Neural progenitor cell (in vitro differentiated cells): ENCODE measurements around the gene SLAMF9. TPM values are rescaled to one million over a fixed set of nuclear protein-coding genes. Genes with fewer than 3 reads are reported as not detected.

Experiments
- DNase-seq: peaks from one replicate; pipeline ENCODE4 v3.0.0-alpha.2; 2016; ENCODE audit warnings: low spot score
- H2AFZ ChIP-seq: fragments of 200-600 bp; sonication (generic); replicated peaks from 2 replicates; pipeline ENCODE4 v1.6.1; 2016; ENCODE audit warnings: antibody characterized with exemption
- H3F3A ChIP-seq: fragments of 200-600 bp; sonication (generic); 2 replicates; pipeline ENCODE4 v1.6.1; 2016; ENCODE audit warnings: antibody characterized with exemption, low read depth
- H3K27ac ChIP-seq: fragments of 200-600 bp; sonication (generic); 2 replicates; pipeline ENCODE4 v1.5.1; 2016; ENCODE audit warnings: mild to moderate bottlenecking
- H3K27me3 ChIP-seq: fragments of 200-600 bp; sonication (generic); 2 replicates; pipeline ENCODE4 v1.6.1; 2016; ENCODE audit warnings: mild to moderate bottlenecking, moderate library complexity
- H3K36me3 ChIP-seq: fragments of 200-600 bp; sonication (generic); 2 replicates; pipeline ENCODE4 v1.5.1; 2016
- H3K4me1 ChIP-seq: fragments of 200-600 bp; sonication (generic); 2 replicates; pipeline ENCODE4 v1.6.1; 2016; ENCODE audit warnings: mixed run types
- H3K4me2 ChIP-seq: fragments of 200-600 bp; sonication (generic); 2 replicates; pipeline ENCODE4 v1.6.1; 2016
- H3K4me3 ChIP-seq: fragments of 200-600 bp; sonication (generic); 2 replicates; pipeline ENCODE4 v1.5.1; 2016
- H3K79me2 ChIP-seq: fragments of 200-600 bp; sonication (generic); 2 replicates; pipeline ENCODE4 v1.6.1; 2016; ENCODE audit warnings: low read depth
- H3K9ac ChIP-seq: fragments of 200-600 bp; sonication (generic); 2 replicates; pipeline ENCODE4 v1.6.1; 2016
- H3K9me3 ChIP-seq: fragments of 200-600 bp; sonication (generic); 2 replicates; pipeline ENCODE4 v1.5.1; 2016; ENCODE audit warnings: low read depth
- H4K20me1 ChIP-seq: fragments of 200-600 bp; sonication (generic); 2 replicates; pipeline ENCODE4 v1.6.1; 2016; ENCODE audit warnings: low read depth
- H3K27ac Mint-ChIP-seq: 3 replicates; pipeline ENCODE4 v1.8.0; 2021; ENCODE audit warnings: mixed read lengths
- H3K27me3 Mint-ChIP-seq: 2 replicates; pipeline ENCODE4 v1.8.0; 2022; ENCODE audit warnings: low read depth, mild to moderate bottlenecking, inconsistent platforms, moderate library complexity, mixed read lengths; ENCODE audit not compliant: insufficient read depth
- H3K36me3 Mint-ChIP-seq: 3 replicates; pipeline ENCODE4 v1.8.0; 2021; ENCODE audit warnings: mixed read lengths
- H3K4me1 Mint-ChIP-seq: 3 replicates; pipeline ENCODE4 v1.8.0; 2021; ENCODE audit warnings: mixed read lengths
- H3K4me3 Mint-ChIP-seq: 3 replicates; pipeline ENCODE4 v1.8.0; 2021; ENCODE audit warnings: mild to moderate bottlenecking, moderate library complexity, mixed read lengths
- H3K9me3 Mint-ChIP-seq: 3 replicates; pipeline ENCODE4 v1.8.0; 2020; ENCODE audit warnings: mixed read lengths
- CTCF ChIP-seq: fragments of 200-600 bp; sonication (generic); IDR thresholded peaks from 2 replicates; pipeline ENCODE4 v1.5.1; 2017; ENCODE audit warnings: antibody characterized with exemption, mild to moderate bottlenecking
- EZH2 ChIP-seq: fragments of 200-600 bp; sonication (generic); IDR thresholded peaks from 2 replicates; pipeline ENCODE4 v1.6.1; 2017; ENCODE audit warnings: antibody characterized with exemption, mild to moderate bottlenecking, moderate library complexity
- EZH2phosphoT487 ChIP-seq: fragments of 200-600 bp; sonication (generic); IDR thresholded peaks from 2 replicates; pipeline ENCODE4 v1.6.1; 2017; ENCODE audit warnings: antibody characterized with exemption
- total RNA-seq: library from RNA; depleted of rRNA; stranded (reverse); fragments of >200 nt; gene quantifications from 2 replicates; pipeline ENCODE4 v1.2.3, GENCODE V29; 2015; ENCODE audit warnings: low replicate concordance

Gene SLAMF9
- total RNA-seq, 1 donor from 2014 or later, result not detected

GRCh38 chr1:159947942-159948341 lies 6.1 kb downstream of the SLAMF9 start:
- Histone ChIP-seq H3K36me3 (no peaks in the 10 kb centered on the region), H3K9me3 (no peaks in the 10 kb centered on the region), H3K4me2 (no peak overlapping the region), H3K4me3 (no peak overlapping the region), H3F3A (peaks cover 4% of the 10 kb centered on the region), H3K27ac (no peak overlapping the region), H3K79me2 (peaks cover 21% of the 10 kb centered on the region), H3K4me1 (peaks cover 25% of the 10 kb centered on the region), H2AFZ (no peak overlapping the region), H3K9ac (no peak overlapping the region), H4K20me1 (no peaks in the 10 kb centered on the region), H3K27me3 (no peaks in the 10 kb centered on the region)
- TF ChIP-seq CTCF, result no peak
- no peak for TF ChIP-seq EZH2
- no peak for TF ChIP-seq EZH2phosphoT487
- H3K36me3 Mint-ChIP-seq, result peaks cover 2% of the 10 kb centered on the region
- peak overlapping the region; percentile 50 for H3K4me3 Mint-ChIP-seq
- peaks cover 24% of the 10 kb centered on the region for H3K4me1 Mint-ChIP-seq
- H3K27me3 Mint-ChIP-seq, result peaks cover 12% of the 10 kb centered on the region
- no peak overlapping the region for H3K27ac Mint-ChIP-seq
- no peak for DNase-seq
- no peaks in the 10 kb centered on the region for H3K9me3 Mint-ChIP-seq

- no peak overlapping the region for H3K27ac Mint-ChIP-seq
- Histone ChIP-seq H3K27ac (no peak overlapping the region), H2AFZ (peak overlapping the region; percentile 88), H3K79me2 (peaks cover 21% of the 10 kb centered on the region), H3K27me3 (no peaks in the 10 kb centered on the region), H3K9ac (no peak overlapping the region), H3K36me3 (no peaks in the 10 kb centered on the region), H4K20me1 (no peaks in the 10 kb centered on the region), H3K4me3 (peak overlapping the region; percentile 80), H3K4me2 (peak overlapping the region; percentile 94), H3K9me3 (no peaks in the 10 kb centered on the region), H3F3A (peaks cover 13% of the 10 kb centered on the region), H3K4me1 (peaks cover 39% of the 10 kb centered on the region)
- no peaks in the 10 kb centered on the region for H3K9me3 Mint-ChIP-seq
- TF ChIP-seq EZH2 (no peak), EZH2phosphoT487 (no peak), CTCF (no peak)
- peaks cover 12% of the 10 kb centered on the region for H3K27me3 Mint-ChIP-seq
- DNase-seq, result no peak
- peak overlapping the region; percentile 95 for H3K4me3 Mint-ChIP-seq
- H3K36me3 Mint-ChIP-seq, result peaks cover 8% of the 10 kb centered on the region
- peaks cover 36% of the 10 kb centered on the region for H3K4me1 Mint-ChIP-seq
Observed at GRCh38 chr1:159946242-159947187, 7.5 kb downstream of the SLAMF9 start.

GRCh38 chr1:159945483-159946241 lies 8.4 kb downstream of the SLAMF9 start, which contains the start of gene IGSF9:
TSS of gene IGSF9 (minus strand) at chr1:159945613. CDS start at chr1:159943454, 2,159 bp downstream.
- Histone ChIP-seq H3K9ac (peak within 1 kb of the TSS; percentile 1), H3K79me2 (peaks cover 21% of the 10 kb centered on the region), H3K4me2 (peak within 1 kb of the TSS; percentile 94), H4K20me1 (peaks cover 5% of the 10 kb centered on the region), H3K9me3 (no peaks in the 10 kb centered on the region), H2AFZ (peak within 1 kb of the TSS; percentile 88), H3K27ac (no peak within 1 kb of the TSS), H3K36me3 (no peaks in the 10 kb centered on the region), H3F3A (peaks cover 22% of the 10 kb centered on the region), H3K4me3 (peak within 1 kb of the TSS; percentile 80), H3K4me1 (peaks cover 48% of the 10 kb centered on the region), H3K27me3 (no peaks in the 10 kb centered on the region)
- TF ChIP-seq EZH2 (no peak), CTCF (peak; percentile 66), EZH2phosphoT487 (no peak)
- peaks cover 9% of the 10 kb centered on the region for H3K36me3 Mint-ChIP-seq
- H3K4me1 Mint-ChIP-seq, result peaks cover 44% of the 10 kb centered on the region
- peak within 1 kb of the TSS; percentile 85 for H3K27ac Mint-ChIP-seq
- peaks cover 12% of the 10 kb centered on the region for H3K27me3 Mint-ChIP-seq
- H3K9me3 Mint-ChIP-seq, result no peaks in the 10 kb centered on the region
- peak; percentile 99 for DNase-seq
- H3K4me3 Mint-ChIP-seq, result peak within 1 kb of the TSS; percentile 95
